PC-3 (cell line): Measurements from ENCODE around the gene BAZ2B.

ENCODE experiments used
- EZH2 ChIP-seq: fragments of 300-600 bp; sonication (generic); IDR thresholded peaks from one replicate; pipeline ENCODE4 v1.6.1; 2017; ENCODE audit warnings: antibody characterized with exemption, mild to moderate bottlenecking, low read length; ENCODE audit not compliant: unreplicated experiment
- EZH2phosphoT487 ChIP-seq: fragments of 300-600 bp; sonication (generic); IDR thresholded peaks from 2 replicates; pipeline ENCODE4 v1.6.1; 2018; ENCODE audit warnings: mild to moderate bottlenecking, antibody characterized with exemption, low read length, borderline replicate concordance
- TF ChIP-seq, protein P1 (sequence below): fragments of 300-600 bp; sonication (generic); conservative IDR thresholded peaks from 2 replicates; pipeline ENCODE4 v1.5.1; 2017; ENCODE audit warnings: antibody characterized with exemption, low read depth, mild to moderate bottlenecking, low read length

DNA sequence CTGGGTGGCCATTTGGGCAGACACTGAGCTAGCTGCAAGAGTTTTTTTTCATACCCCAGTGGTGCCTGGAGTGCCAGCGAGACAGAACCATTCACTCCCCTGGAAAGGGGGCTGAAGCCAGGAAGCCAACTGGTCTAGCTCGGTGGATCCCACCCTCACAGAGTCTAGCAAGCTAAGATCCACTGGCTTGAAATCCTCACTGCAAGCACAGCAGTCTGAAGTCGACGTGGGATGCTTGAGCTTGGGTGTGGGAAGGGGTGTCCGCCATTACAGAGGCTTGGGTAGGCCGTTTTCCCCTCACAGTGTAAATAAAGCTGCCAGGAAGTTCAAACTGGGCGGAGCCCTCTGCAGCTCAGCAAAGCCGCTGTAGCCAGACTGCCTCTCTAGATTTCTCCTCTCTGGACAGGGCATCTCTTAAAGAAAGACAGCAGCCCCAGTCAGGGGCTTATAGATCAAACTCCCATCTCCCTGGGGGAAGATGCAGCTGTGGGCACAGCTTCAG lies 260.2 kb downstream of the BAZ2B start:
- TF ChIP-seq, protein P1, sequence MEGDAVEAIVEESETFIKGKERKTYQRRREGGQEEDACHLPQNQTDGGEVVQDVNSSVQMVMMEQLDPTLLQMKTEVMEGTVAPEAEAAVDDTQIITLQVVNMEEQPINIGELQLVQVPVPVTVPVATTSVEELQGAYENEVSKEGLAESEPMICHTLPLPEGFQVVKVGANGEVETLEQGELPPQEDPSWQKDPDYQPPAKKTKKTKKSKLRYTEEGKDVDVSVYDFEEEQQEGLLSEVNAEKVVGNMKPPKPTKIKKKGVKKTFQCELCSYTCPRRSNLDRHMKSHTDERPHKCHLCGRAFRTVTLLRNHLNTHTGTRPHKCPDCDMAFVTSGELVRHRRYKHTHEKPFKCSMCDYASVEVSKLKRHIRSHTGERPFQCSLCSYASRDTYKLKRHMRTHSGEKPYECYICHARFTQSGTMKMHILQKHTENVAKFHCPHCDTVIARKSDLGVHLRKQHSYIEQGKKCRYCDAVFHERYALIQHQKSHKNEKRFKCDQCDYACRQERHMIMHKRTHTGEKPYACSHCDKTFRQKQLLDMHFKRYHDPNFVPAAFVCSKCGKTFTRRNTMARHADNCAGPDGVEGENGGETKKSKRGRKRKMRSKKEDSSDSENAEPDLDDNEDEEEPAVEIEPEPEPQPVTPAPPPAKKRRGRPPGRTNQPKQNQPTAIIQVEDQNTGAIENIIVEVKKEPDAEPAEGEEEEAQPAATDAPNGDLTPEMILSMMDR = no peak
- TF ChIP-seq EZH2 (no peak), EZH2phosphoT487 (no peak)
